ENCODE measurements around the gene TMTC1.

The TMTC1 gene

DNA sequence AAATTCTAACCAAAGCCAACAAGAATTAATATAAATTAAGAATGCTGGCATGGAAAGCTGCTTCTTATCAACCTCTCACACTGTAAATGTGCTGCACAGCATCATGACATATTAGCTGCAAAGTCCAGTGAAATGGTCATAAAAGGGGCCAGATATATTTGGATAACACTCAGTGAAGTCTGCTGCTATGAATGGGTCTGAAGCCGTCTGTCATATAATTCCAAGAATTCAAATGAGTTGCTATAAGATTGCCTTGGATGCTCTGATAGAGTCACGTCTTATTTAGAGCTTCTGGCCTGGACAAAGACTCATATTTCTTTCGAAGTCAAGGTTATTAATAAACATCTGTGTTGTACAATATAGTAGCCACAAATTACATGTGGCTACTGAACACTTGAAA lies 231.9 kb downstream of the TMTC1 start:
- TF ChIP-seq ZNF274 (IDR thresholded peaks at IDR 0.05; ENCODE audit: low read depth, low read length): no peak
- no peak overlapping the region for H3K4me3 ChIP-seq (ENCODE audit: low read length)

DNA sequence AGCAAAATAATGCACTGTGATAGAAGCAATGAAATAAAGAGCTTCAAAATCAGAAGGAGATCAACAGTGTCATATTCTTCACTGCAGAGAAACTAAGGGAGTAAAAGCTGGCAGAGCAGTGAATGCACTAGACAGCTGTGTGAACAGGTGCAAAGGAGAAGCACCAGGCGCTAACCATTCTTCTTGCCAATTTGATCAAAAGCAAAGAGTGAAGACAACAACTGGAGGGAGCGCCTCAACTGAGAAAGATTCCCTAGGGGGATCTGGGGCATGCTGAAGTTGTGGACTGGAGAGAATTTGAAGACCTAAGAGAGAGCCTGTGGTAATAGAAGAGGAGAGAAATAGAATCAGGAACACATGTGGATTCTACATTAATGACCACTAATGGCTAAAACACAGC lies 235.9 kb downstream of the TMTC1 start:
- H3K4me3 ChIP-seq (ENCODE audit: low read length): no peak overlapping the region
- no peak for TF ChIP-seq ZNF274 (IDR thresholded peaks at IDR 0.05; ENCODE audit: low read depth, low read length)

DNA sequence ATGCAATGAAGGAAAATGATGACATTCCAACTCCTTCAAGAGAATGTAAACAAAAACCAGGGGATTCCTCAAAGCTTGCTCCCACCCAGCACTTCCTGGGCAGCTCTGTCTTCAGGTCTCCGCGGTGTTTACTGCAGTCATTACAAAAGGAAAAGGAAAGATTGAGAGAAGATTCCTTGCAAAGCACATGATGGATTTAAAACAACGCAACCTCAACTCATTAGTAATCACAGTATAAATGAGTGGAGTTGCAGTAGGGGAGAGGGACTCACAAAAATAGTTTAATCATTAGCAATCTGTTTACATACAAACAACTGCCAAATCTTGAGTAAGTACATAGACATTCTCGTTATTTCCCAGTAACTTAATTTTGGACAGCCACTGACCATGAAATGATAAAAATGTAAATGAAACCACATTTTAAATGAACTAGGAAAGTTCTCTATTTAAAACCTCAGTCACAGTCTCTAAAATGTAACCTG lies 236.6 kb downstream of the TMTC1 start:
- no peak for TF ChIP-seq ZNF274 (IDR thresholded peaks at IDR 0.05; ENCODE audit: low read depth, low read length)
- H3K4me3 ChIP-seq (ENCODE audit: low read length): no peak overlapping the region

DNA sequence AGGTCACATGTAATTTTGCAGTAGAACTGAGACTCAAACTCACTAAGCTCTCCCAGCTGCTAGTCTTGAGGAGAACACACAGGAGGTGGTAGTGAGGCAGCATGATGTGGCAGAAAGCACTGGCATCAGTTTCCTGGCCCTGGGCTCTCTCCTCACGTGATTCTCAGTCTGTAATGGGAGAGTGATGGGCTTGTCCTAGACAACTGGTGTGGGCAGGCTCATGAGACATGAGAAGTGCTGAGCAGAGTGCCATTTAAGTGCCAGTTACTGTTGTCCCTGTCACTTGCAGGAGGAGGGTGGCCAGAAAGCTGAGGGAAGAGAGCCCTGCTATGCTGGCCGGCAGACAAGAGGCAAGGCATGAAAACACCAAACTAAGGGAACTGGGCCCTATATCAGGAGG lies 237.7 kb downstream of the TMTC1 start:
- no peak for TF ChIP-seq ZNF274 (IDR thresholded peaks at IDR 0.05; ENCODE audit: low read depth, low read length)
- no peak overlapping the region for H3K4me3 ChIP-seq (ENCODE audit: low read length)

DNA sequence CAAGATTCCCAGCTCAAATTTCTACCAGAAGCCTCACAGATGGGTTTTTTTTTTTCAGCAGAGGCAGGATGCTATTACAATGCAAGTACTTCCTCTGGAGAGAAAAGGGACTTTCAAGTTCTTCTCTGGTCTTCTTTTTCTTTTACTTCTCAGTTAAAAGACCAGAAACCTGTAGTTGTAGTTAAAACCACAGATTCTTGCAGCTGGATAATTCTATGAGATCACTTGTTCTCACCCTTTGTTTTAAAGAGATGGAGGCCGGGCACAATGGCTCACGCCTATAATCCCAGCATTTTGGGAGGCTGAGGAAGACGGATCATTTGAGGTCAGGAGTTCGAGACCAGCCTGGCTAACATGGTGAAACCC lies 238.7 kb downstream of the TMTC1 start:
- H3K4me3 ChIP-seq (ENCODE audit: low read length): no peak overlapping the region
- TF ChIP-seq ZNF274 (IDR thresholded peaks at IDR 0.05; ENCODE audit: low read depth, low read length): no peak

DNA sequence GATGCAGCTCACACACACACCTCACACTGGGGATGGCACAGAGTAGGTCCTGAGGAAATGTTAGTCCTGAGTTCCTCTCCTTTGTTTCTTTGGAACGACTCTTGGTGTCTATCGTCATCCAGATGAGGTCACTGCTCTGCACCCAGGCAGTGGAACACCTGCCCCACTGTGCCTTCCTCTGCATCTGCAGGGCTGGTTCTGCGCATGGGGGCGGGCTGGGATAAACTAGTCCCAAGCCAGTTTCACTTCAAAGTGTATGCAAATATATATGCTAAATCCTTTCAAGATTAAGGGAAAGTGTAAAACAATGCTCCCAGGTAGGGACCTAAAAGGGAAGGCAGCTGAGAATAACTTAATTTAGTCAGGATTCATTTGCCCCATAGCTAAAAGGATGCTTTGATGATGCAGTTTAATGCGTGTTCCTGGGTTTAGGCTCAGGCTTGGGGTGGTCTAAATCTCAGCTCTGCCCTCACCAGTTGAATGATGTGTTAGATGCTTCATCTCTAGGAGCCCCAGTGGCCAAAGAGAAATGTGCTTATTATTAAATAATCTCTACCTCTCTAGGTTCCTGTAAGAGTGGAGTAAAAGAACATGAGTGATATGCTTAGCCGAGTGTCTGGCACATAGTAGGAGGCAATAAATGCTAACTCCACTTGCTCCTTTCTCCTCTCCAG lies 239.2 kb downstream of the TMTC1 start:
- TF ChIP-seq ZNF274 (IDR thresholded peaks at IDR 0.05; ENCODE audit: low read depth, low read length): no peak
- no peak overlapping the region for H3K4me3 ChIP-seq (ENCODE audit: low read length)

DNA sequence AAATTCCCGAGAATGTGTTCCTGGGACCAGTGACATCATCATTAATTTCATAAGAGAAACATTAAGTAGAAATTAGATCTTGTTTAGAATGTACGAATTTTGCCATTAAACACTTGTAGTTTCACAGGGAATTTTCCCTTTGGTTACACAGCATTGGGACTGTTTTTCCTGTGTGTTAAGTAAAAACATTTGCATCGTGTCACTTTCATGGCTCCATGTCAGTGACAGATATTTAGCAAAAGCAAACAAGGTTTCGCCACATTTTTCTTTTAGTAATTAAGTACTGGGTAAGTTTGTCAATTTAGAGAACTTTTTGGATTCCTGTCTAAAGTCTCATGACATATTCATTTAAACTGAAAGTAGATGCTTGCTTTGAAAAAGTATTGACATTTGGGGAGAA lies 240.7 kb downstream of the TMTC1 start:
- no peak for TF ChIP-seq ZNF274 (IDR thresholded peaks at IDR 0.05; ENCODE audit: low read depth, low read length)
- H3K4me3 ChIP-seq (ENCODE audit: low read length): no peak overlapping the region

DNA sequence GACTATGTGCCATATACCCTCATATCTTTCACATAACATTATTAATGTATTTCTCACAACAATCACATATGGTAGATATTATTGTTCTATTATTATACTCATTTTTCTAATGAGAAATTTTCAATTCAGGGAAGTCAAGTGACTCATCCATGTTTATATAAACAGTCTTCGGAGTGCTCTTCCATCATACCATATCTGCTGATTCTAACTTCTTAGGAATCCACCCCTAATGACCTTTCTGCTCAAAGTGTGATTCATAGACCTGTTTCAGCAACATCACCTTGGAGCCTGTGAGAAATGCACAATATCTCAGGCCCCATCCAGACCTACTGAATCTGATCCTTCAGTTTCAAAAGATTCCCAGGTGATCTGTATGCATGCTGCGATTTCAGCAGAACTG lies 246.4 kb downstream of the TMTC1 start:
- TF ChIP-seq ZNF274 (IDR thresholded peaks at IDR 0.05; ENCODE audit: low read depth, low read length): no peak
- H3K4me3 ChIP-seq (ENCODE audit: low read length): no peak overlapping the region

DNA sequence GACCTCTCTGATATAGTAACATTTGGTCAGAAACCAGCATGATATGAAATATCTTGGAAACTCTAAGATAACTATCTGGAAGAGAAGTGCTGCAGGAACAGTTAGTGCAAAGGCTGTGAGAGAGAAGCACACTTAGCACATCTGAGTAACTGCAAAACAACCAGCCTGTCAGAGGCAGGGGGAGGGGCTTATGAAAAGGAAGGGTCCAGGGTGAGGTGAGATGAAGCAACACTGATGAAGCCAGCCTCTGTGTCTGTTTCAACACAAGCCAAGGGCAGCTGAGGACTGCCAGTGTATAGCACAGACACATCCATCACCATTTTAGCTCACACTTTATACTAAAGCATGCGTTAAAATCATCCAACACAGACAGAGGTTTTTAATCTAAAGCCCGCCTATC lies 248.8 kb downstream of the TMTC1 start:
- no peak for TF ChIP-seq ZNF274 (IDR thresholded peaks at IDR 0.05; ENCODE audit: low read depth, low read length)
- no peak overlapping the region for H3K4me3 ChIP-seq (ENCODE audit: low read length)

DNA sequence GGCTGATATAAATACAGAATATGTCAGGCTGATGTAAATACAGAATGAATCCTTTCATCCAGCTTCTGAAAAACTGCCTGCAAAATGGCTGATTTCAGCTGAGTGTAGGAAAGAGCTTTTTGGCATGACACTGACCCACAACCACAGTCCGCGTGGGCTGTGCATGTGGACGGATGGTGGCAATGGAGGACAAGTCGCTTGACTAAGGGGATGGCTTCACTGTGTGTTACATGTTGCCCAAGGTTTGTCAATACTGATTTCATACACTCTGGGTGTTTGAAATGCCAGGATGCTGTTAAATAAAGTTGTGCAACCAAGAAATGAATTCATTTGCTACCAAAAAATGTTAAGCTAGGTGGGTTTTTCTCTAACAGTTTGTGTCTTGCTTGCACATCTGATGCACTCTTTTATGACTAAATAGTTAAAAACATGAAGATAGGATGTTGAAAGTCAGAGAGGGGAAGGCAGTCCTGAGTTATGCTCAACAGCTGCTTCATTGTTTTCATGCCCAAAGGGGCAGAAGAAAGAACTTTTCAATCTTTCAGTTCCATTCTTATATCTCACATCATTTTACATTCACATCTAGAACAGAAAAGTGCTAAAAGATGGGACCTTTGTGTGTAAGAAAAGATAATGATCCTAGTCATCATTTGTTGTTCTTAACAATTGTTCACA lies 249.8 kb downstream of the TMTC1 start:
- no peak for TF ChIP-seq ZNF274 (IDR thresholded peaks at IDR 0.05; ENCODE audit: low read depth, low read length)
- no peak overlapping the region for H3K4me3 ChIP-seq (ENCODE audit: low read length)

DNA sequence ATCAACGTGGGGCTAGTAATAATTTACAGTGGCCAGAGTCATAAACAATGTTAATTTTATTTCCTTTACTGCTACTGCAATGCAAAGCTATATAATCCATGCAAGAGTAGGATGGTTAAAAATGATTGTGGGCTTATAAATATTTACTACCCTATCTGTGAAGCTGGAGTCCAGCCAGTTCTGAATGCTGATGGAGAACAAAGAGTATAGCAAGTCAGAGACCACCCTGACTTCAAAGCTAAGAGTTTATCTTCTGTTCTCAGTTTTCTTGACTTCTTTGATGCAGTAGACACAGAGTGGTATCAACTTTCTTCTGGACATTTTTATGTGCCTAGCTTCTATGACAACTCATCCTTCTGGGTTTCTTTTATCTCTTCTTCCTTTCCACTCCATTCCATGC lies 252.3 kb downstream of the TMTC1 start:
- no peak overlapping the region for H3K4me3 ChIP-seq (ENCODE audit: low read length)
- no peak for TF ChIP-seq ZNF274 (IDR thresholded peaks at IDR 0.05; ENCODE audit: low read depth, low read length)

DNA sequence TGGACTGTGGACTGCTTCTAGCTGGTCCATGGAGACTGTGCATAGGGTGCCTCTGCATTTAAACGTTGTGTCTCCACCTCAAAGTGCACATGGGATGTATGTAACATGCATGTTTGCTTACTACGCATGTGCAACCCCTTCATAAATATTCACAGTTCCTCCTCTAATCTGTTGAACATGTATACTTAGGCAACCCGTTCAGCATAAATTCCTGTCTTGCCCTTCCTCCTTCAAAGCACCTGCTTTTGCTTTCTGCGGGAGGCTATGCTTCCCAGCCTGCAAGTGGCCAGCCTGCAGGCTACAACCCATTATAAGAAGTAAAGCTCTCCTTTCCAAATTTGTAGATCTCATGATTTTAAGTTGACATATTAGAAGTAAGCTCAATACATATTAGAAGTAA lies 253.3 kb downstream of the TMTC1 start:
- no peak overlapping the region for H3K4me3 ChIP-seq (ENCODE audit: low read length)
- no peak for TF ChIP-seq ZNF274 (IDR thresholded peaks at IDR 0.05; ENCODE audit: low read depth, low read length)

DNA sequence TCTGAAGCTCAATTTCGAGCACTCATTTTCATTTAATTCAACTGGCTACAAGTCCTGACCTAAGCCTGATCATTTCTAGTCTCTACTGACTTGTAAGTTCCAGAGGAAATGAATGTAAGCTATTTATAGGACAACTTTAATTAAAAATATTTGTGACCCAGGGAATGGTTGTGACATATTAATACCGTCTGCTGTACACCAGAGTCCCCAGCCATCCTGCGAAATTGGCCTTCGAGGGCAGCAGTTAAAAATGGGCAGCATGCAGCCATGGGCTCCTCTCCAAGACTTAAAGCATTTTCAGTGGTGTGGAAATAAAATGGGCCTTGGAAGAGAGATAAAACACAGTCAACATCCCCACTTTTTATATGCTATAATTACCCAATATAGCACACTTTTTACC lies 255.6 kb downstream of the TMTC1 start:
- H3K4me3 ChIP-seq (ENCODE audit: low read length): no peak overlapping the region
- no peak for TF ChIP-seq ZNF274 (IDR thresholded peaks at IDR 0.05; ENCODE audit: low read depth, low read length)

DNA sequence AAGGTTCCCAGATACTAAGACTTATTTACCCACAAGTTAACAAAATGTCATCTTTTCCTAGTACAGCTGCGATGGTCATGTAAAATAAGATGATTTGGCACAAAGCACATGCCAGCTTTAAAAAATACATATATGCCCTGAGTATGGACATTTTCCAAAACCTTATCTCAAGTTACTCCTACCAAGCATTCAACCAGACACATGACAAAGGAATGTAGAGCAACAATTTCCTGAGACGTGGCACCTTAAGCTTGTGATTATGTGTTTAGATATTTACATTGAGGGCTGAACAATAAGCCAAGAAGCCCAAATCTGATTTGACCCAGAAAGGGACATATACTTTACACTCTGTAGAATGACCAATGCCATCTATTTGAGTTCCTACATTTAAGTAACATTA lies 261.8 kb downstream of the TMTC1 start:
- no peak overlapping the region for H3K4me3 ChIP-seq (ENCODE audit: low read length)
- TF ChIP-seq ZNF274 (IDR thresholded peaks at IDR 0.05; ENCODE audit: low read depth, low read length): no peak

DNA sequence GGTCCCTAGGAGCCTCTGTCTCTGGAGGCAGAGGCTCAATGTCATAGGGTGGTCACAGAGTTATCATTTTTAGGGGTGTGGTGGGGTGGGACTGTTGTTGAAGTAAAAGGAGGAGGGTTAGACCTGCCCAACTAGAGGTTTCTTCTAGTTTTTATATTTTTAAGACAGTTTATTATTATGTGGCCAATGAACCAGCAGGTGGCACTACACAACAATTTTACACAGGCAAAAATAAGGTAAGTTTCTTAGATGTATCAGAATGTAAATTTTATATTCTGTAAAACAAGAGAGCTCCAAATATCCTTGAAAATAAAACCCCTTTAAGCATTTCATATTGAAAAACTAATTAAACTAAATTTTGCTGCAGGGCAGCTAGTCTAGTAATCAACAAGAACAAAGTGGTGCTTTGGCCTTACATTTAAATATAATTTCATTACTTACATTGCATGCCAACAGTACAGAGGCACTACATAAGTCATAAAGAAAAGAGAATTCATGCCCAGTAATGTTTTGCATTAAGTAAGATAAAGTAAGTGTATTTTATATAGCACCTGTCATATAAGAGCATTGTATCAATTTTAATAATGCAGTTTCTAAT lies 264.1 kb downstream of the TMTC1 start:
- H3K4me3 ChIP-seq (ENCODE audit: low read length): no peak overlapping the region
- no peak for TF ChIP-seq ZNF274 (IDR thresholded peaks at IDR 0.05; ENCODE audit: low read depth, low read length)

Data from GM08714 (cell line).